WERI-Rb-1 (cell line): ENCODE results near the gene NDRG4.

Source experiments
- DNase-seq: peaks from one replicate; pipeline ENCODE4 v3.0.0-alpha.2; 2020
- H3K27ac ChIP-seq: fragments of 250-450 bp; sonication (Bioruptor Pico); 2 replicates; pipeline ENCODE4 v1.5.1; 2020; ENCODE audit warnings: mild to moderate bottlenecking, moderate library complexity
- H3K27me3 ChIP-seq: fragments of 250-450 bp; sonication (Bioruptor Pico); 2 replicates; pipeline ENCODE4 v1.5.1; 2021; ENCODE audit warnings: mild to moderate bottlenecking, low read depth, moderate library complexity; ENCODE audit not compliant: insufficient read depth, severe bottlenecking
- H3K36me3 ChIP-seq: fragments of 250-450 bp; sonication (Bioruptor Pico); 2 replicates; pipeline ENCODE4 v1.5.1; 2020; ENCODE audit warnings: mild to moderate bottlenecking, moderate library complexity
- H3K4me3 ChIP-seq: 2 replicates; pipeline ENCODE4 v1.5.1; 2011; ENCODE audit warnings: low read depth, mild to moderate bottlenecking, control low read depth, low read length
- H3K9me3 ChIP-seq: fragments of 250-450 bp; sonication (Bioruptor Pico); 2 replicates; pipeline ENCODE4 v1.5.1; 2021; ENCODE audit warnings: mild to moderate bottlenecking, moderate library complexity; ENCODE audit not compliant: severe bottlenecking
- TF ChIP-seq, protein P1 (sequence below): IDR thresholded peaks from 2 replicates; pipeline ENCODE4 v1.5.1; 2011; ENCODE audit warnings: low read depth, mild to moderate bottlenecking, control low read depth, inconsistent platforms, low read length

The NDRG4 gene

DNA sequence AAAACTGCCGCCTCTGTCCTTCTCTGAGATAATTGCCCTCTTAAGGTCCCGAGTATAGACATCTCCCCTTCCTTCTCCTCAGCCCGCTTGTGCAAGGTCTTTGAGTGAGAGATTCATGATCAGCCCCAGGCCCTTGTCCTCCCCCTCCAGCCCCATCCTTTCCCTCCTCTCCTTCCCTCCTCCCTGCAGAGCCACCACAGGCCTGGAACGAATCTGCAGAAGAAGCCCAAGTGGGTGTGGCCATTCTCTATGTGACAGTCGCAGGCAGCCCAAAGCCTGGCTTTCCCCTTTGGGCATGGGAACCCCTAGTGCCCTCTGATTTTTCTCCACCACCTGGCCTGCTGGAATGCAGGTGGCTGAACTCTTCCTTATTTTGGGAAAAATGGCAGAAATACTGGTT is 7.2 kb upstream of the NDRG4 start:
- Histone ChIP-seq H3K27ac (no peak overlapping the region), H3K36me3 (no peaks in the 10 kb centered on the region), H3K4me3 (no peak overlapping the region), H3K9me3 (no peaks in the 10 kb centered on the region), H3K27me3 (no peaks in the 10 kb centered on the region)
- TF ChIP-seq, protein P1, sequence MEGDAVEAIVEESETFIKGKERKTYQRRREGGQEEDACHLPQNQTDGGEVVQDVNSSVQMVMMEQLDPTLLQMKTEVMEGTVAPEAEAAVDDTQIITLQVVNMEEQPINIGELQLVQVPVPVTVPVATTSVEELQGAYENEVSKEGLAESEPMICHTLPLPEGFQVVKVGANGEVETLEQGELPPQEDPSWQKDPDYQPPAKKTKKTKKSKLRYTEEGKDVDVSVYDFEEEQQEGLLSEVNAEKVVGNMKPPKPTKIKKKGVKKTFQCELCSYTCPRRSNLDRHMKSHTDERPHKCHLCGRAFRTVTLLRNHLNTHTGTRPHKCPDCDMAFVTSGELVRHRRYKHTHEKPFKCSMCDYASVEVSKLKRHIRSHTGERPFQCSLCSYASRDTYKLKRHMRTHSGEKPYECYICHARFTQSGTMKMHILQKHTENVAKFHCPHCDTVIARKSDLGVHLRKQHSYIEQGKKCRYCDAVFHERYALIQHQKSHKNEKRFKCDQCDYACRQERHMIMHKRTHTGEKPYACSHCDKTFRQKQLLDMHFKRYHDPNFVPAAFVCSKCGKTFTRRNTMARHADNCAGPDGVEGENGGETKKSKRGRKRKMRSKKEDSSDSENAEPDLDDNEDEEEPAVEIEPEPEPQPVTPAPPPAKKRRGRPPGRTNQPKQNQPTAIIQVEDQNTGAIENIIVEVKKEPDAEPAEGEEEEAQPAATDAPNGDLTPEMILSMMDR: no peak
- no peak for DNase-seq

- H3K27me3 ChIP-seq: no peaks in the 10 kb centered on the region
- H3K4me3 ChIP-seq: no peak overlapping the region
- H3K9me3 ChIP-seq: no peaks in the 10 kb centered on the region
- DNase-seq: no peak
- H3K36me3 ChIP-seq: no peaks in the 10 kb centered on the region
- no peak overlapping the region for H3K27ac ChIP-seq
- TF ChIP-seq, protein P1: no peak
Measured at GRCh38 chr16:58493756-58494431, 6.0 kb upstream of the NDRG4 start.

DNA sequence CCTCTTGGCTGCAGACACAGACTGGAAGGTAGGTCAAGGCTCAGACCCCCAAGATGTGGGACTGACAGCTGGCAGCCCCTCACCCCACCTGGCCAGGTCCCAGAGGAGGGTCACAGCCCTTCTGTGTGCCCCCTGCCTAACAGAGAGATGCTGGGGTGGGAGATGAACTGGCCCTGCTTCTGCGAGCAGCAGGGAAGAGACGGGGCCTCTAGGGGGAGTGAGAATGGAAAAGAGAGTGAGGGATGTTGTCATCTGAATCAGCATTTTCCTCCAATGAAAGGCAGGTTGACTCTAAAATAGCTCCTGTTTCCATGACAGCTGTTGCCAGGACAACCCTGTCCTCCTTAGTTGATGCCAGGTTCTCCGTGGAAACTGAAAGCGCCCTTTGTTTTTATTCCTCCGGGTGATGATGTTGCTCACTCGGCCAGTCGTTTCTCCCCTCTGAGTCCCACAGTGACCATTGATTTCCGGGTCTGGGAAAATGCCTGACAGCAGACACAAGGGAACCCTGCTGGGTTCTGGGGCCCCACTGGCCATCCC is 4.9 kb upstream of the NDRG4 start:
- H3K4me3 ChIP-seq: no peak overlapping the region
- H3K27ac ChIP-seq: no peak overlapping the region
- H3K36me3 ChIP-seq: no peaks in the 10 kb centered on the region

DNA sequence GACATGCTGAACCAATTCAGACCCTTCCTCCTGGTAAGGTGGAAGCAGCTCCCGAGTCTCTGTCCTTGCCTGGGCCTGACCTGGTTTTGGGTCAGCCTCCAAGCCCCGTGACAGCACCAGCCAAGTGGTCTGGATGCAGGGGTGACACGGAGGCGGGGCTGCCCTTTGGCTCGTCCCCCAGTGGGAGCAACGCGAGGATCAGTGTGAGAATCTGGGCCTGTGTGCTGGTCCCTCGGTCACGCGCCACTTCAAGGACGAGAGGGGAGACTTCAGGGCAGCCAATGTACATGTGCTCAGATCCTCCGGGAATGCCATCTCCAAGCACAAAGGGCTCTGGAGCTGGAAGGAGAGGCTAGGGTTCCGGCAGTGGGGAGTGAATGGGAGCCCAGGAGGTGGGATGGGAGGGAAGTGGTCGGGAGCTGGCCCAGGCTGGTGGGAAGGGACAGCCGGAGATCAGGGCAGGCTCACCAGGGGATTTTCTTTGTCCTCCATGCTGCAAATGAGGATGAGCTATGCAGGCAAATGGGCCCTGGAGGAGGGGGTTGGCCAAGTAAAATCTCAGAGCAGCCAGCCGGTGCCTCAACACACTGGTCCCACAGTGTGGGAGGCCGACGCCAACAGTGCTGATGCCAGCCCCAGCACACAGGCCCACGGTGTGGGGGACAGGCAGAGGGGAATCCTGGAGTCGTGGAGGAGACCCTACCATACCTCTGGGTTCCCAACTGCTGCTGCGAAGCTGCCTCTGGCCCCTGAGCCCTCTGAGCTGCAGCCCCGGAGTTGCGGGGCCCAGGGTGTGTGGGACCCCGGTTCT is 4.2 kb upstream of the NDRG4 start:
- Histone ChIP-seq H3K4me3 (no peak overlapping the region), H3K27ac (no peak overlapping the region), H3K27me3 (no peaks in the 10 kb centered on the region), H3K36me3 (no peaks in the 10 kb centered on the region), H3K9me3 (no peaks in the 10 kb centered on the region)
- no peak for DNase-seq
- TF ChIP-seq, protein P1: no peak

More for the DNA sequence above, 4.9 kb upstream of the NDRG4 start:
- Histone ChIP-seq H3K9me3 (no peaks in the 10 kb centered on the region), H3K27me3 (no peaks in the 10 kb centered on the region)
- TF ChIP-seq, protein P1: peak; percentile 73
- peak; percentile 72 for DNase-seq

DNA sequence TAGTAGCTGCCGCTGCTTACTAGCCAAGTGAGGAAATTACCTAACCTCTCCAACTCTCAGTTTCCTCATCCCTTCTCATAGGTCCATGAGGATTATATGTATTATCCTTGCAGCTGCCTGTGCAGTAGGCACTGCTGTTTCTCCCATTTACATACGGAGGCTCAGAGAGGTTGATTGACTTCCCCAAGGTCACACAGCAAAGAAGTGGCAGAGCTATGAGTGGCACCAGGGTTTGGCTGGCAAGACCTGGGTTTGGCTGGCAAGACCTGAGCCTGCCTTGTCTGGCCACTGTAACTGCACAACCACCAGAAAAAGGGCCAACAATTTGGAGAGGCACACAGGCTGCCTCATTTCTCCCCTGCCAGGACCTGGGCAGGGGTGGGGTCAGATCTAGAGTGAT is 2.5 kb upstream of the NDRG4 start:
- H3K9me3 ChIP-seq: no peaks in the 10 kb centered on the region
- TF ChIP-seq, protein P1: no peak
- no peak for DNase-seq
- H3K4me3 ChIP-seq: no peak overlapping the region
- H3K27ac ChIP-seq: no peak overlapping the region
- no peaks in the 10 kb centered on the region for H3K36me3 ChIP-seq
- no peaks in the 10 kb centered on the region for H3K27me3 ChIP-seq
